EH (cell line): ENCODE data around the gene EMP3.

ENCODE experiments used
- DNase-seq: peaks from one replicate; pipeline ENCODE4 v3.0.0-alpha.2; 2015; ENCODE audit warnings: low read depth

EMP3 gene

DNA sequence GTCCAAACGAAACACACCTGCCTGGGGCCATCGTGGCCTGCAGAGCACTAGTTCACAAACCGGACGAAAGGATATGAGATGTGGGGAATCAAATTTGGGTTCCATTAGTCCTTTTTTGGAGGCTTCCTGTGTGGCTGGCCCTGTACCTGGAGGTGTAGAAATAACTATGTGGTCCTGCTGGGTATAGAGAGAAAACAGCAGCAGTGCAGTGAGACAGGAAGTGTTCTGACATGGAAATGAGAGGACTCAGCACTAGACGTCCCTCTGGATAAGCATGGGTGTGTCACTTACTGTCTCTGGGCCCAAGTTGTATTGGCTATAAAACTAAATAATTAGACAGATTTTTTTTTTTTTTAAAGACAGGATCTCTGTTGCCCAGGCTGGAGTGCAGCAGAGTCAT lies 53.7 kb downstream of the EMP3 start:
- peak; percentile 18 for DNase-seq
